ENCODE data around the gene CHI3L1. TPM values are rescaled to one million over a fixed set of nuclear protein-coding genes. Genes with fewer than 3 reads are reported as not detected.

Gene CHI3L1
- total RNA-seq, 4 donors from 2014 or later = 1.3 to 2.1 (median 1.7) TPM; not detected in 1

- H3K4me3 ChIP-seq = no peak overlapping the region
- peaks cover 0 to 15% (median 0%) of the 10 kb centered on the region in 4 donors for H3K27me3 ChIP-seq
- intact Hi-C loops (cut with DNase I) = no loop called here
- H3K4me1 ChIP-seq = peaks cover 0 to 4% (median 2%) of the 10 kb centered on the region in 4 donors
- 82% methylated on average over 7 of the region's 9 CpGs for WGBS
- peaks cover 0 to 3% (median 0%) of the 10 kb centered on the region in 4 donors for H3K9me3 ChIP-seq
- H3K36me3 ChIP-seq = no peaks in the 10 kb centered on the region
- TF ChIP-seq POLR2AphosphoS5 (IDR thresholded peaks at IDR 0.05) = no peak
- TF ChIP-seq CTCF (IDR thresholded peaks at IDR 0.05) = no peak
- TF ChIP-seq POLR2A (IDR thresholded peaks at IDR 0.05; ENCODE audit: low read depth) = no peak
- TF ChIP-seq EP300 (IDR thresholded peaks at IDR 0.05) = no peak
- H3K27ac ChIP-seq (replicated peaks in 1 of 4) = no peak overlapping the region
- DNase-seq (ENCODE audit: extremely low spot score) = no peak
These were observed 33.2 kb downstream of the CHI3L1 start for GRCh38 chr1:203153051-203153988.

DNA sequence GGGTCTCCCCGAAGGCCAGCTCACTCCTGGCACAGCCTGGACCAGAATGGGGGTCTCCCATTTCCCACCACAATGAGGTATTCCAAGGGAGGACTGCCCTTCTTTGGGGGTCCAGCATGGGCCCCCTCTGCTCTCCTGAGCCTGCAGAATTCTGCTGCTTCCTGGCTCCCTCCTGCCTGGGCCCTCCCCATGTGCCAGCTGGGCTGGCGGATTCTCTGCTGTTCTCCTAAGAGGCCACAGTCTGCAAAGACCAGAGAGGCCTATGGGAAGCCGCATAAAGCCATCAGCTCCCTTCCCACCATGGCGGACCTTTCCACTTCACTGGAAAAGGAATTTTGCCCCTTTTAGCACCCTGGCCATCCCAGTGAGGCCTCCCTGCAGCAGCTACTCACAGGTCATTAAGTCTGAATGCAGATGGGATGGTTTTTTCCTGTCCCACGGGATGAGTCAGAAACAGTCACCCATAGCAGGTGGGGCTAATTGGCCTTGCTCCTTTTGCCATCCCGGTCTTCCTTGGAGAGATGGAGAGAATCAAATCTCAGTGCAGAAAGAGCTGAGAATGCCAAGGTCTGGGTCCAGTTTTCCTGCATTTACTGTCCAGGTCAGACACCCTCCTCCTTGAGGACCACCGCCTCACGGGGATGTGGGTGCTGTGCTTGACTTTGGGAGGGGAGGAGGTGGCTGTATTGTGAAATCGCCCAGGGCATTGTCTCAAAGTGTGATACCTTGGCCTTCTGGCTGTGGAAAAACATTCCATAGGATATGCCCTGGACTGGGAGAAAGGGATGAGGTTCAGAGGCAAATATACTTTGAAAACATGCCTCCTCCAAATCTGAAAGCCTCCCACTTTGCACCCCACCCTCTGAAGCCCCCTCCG lies 34.1 kb downstream of the CHI3L1 start:
- 82% methylated on average over 8 of the region's 10 CpGs for WGBS
- intact Hi-C loops (cut with DNase I) = no loop called here
- H3K9me3 ChIP-seq = no peaks in the 10 kb centered on the region
- H3K4me3 ChIP-seq = no peak overlapping the region
- no peak for TF ChIP-seq POLR2AphosphoS5 (IDR thresholded peaks at IDR 0.05)
- TF ChIP-seq EP300 (IDR thresholded peaks at IDR 0.05) = no peak
- no peak for TF ChIP-seq CTCF (IDR thresholded peaks at IDR 0.05)
- TF ChIP-seq POLR2A (IDR thresholded peaks at IDR 0.05; ENCODE audit: low read depth) = no peak
- no peaks in the 10 kb centered on the region for H3K36me3 ChIP-seq
- peaks cover 0 to 15% (median 0%) of the 10 kb centered on the region in 4 donors for H3K27me3 ChIP-seq
- no peak for DNase-seq (ENCODE audit: extremely low spot score)
- H3K4me1 ChIP-seq = peaks cover 0 to 4% (median 2%) of the 10 kb centered on the region in 4 donors
- no peak overlapping the region for H3K27ac ChIP-seq (replicated peaks in 1 of 4)

- 71% methylated on average over 9 of the region's 9 CpGs for WGBS
- Histone ChIP-seq H3K9me3 (no peaks in the 10 kb centered on the region), H3K27ac (replicated peaks in 1 of 4) (no peak overlapping the region), H3K4me1 (peaks cover 0 to 4% (median 2%) of the 10 kb centered on the region in 4 donors), H3K36me3 (no peaks in the 10 kb centered on the region), H3K4me3 (no peak overlapping the region), H3K27me3 (peaks cover 0 to 15% (median 0%) of the 10 kb centered on the region in 4 donors)
- no peak for TF ChIP-seq CTCF (IDR thresholded peaks at IDR 0.05)
- no peak for TF ChIP-seq POLR2A (IDR thresholded peaks at IDR 0.05; ENCODE audit: low read depth)
- TF ChIP-seq EP300 (IDR thresholded peaks at IDR 0.05) = no peak
- no peak for TF ChIP-seq POLR2AphosphoS5 (IDR thresholded peaks at IDR 0.05)
- DNase-seq (ENCODE audit: extremely low spot score) = no peak
- intact Hi-C loops (cut with DNase I) = no loop called here
These were observed 34.9 kb downstream of the CHI3L1 start for GRCh38 chr1:203151362-203152157.

DNA sequence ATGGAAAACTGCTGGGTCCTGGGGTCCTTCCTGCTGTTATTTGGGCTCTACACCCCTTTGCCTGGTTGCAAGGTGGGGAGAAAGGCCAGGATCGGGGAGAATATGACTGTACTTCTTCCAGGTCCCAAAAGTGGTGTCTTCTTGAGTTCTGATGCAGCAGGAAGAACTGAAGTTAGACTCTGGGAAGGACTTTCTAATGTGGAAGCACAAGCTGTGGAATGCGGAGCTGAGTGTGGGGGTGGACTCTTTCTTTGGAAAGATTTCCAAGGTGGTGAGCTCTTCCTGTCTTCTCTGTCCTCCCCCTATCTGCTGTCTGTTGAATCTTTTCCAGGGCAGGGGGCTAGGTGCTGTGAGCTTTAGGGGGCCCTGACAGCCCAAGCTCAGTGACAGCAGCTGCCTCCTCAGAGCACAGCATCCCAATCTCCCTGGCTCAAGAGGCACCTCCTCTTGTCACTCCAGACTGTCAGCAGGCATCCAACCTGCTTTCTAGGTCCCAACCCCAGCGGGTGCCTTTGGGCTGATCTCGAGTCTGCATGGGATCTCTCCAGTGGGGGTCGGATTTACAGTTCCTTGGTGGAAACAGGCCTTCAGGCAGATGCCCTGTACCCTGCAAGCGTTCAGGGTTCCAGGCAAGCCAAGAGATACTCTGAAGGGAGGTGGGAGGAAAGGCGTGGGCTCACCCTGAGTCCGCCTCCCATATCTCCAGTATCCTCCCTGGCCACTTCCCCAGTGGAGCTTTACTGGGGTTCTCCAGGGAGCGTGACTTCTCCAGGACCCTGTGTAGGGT lies 35.8 kb downstream of the CHI3L1 start:
- Histone ChIP-seq H3K27ac (replicated peaks in 1 of 4) (no peak overlapping the region), H3K36me3 (no peaks in the 10 kb centered on the region), H3K27me3 (peaks cover 0 to 15% (median 0%) of the 10 kb centered on the region in 4 donors), H3K4me3 (no peak overlapping the region), H3K9me3 (no peaks in the 10 kb centered on the region), H3K4me1 (peaks cover 0 to 4% (median 2%) of the 10 kb centered on the region in 4 donors)
- TF ChIP-seq CTCF (IDR thresholded peaks at IDR 0.05) (no peak), POLR2A (IDR thresholded peaks at IDR 0.05; ENCODE audit: low read depth) (no peak), POLR2AphosphoS5 (IDR thresholded peaks at IDR 0.05) (no peak), EP300 (IDR thresholded peaks at IDR 0.05) (no peak)
- 79% methylated on average over 7 of the region's 9 CpGs for WGBS
- no peak for DNase-seq (ENCODE audit: extremely low spot score)
- intact Hi-C loops (cut with DNase I) = no loop called here

Data from esophagus muscularis mucosa (tissue), 4 donors.